Calu3 (cell line): ENCODE results near the gene ERCC2. TPM values are rescaled to one million over a fixed set of nuclear protein-coding genes. Genes with fewer than 3 reads are reported as not detected.
A peak's percentile ranks its signal among the peaks of the same experiment; 100 is the strongest.

Experiments
- BruUV-seq: library from RNA; stranded (reverse); fragments of 400-500 nt; replicated peaks from 2 replicates; lab custom pipeline; 2021; lab: Mats Ljungman, UMichigan
- CTCF ChIA-PET: fragments of 300-600 bp; sonication (Branson Sonifier 250); formaldehyde crosslinking; loops from one replicate; lab custom pipeline; 2022; ENCODE audit warnings: antibody characterized with exemption; lab: Charles Lee
- DNase-seq: peaks from one replicate; pipeline ENCODE4 v3.0.0; 2022
- H3K27ac Mint-ChIP-seq: one replicate; pipeline ENCODE4 v1.8.0; 2022; ENCODE audit warnings: mixed read lengths; ENCODE audit not compliant: unreplicated experiment
- H3K27me3 Mint-ChIP-seq: one replicate; pipeline ENCODE4 v1.8.0; 2022; ENCODE audit warnings: mixed read lengths; ENCODE audit not compliant: unreplicated experiment
- H3K36me3 Mint-ChIP-seq: one replicate; pipeline ENCODE4 v1.8.0; 2022; ENCODE audit warnings: mild to moderate bottlenecking, moderate library complexity, mixed read lengths; ENCODE audit not compliant: insufficient read depth, unreplicated experiment
- H3K4me1 Mint-ChIP-seq: one replicate; pipeline ENCODE4 v1.8.0; 2022; ENCODE audit warnings: mild to moderate bottlenecking, low read depth, mixed read lengths; ENCODE audit not compliant: unreplicated experiment
- H3K4me3 Mint-ChIP-seq: one replicate; pipeline ENCODE4 v1.8.0; 2022; ENCODE audit warnings: mild to moderate bottlenecking, low read depth, moderate library complexity, mixed read lengths; ENCODE audit not compliant: unreplicated experiment
- H3K9me3 Mint-ChIP-seq: one replicate; pipeline ENCODE4 v1.8.0; 2022; ENCODE audit warnings: low read depth, mixed read lengths; ENCODE audit not compliant: unreplicated experiment
- intact Hi-C: fragments of 100-400 bp; cut with micrococcal nuclease; formaldehyde crosslinking; loops from one replicate; pipeline ENCODE4 v1.10.0; 2022; ENCODE audit not compliant: unreplicated experiment
- total RNA-seq: library from RNA; stranded (reverse); gene quantifications from 2 replicates; pipeline ENCODE4 v1.2.3, GENCODE V29; 2022
- TF ChIP-seq, protein P1 (sequence below): fragments of 200-600 bp; IDR thresholded peaks from one replicate; pipeline ENCODE4 v1.8.0; 2022; ENCODE audit warnings: antibody characterized with exemption; ENCODE audit not compliant: unreplicated experiment

The ERCC2 gene
- total RNA-seq, 1 experiment from 2014 or later: 56.4 TPM

DNA sequence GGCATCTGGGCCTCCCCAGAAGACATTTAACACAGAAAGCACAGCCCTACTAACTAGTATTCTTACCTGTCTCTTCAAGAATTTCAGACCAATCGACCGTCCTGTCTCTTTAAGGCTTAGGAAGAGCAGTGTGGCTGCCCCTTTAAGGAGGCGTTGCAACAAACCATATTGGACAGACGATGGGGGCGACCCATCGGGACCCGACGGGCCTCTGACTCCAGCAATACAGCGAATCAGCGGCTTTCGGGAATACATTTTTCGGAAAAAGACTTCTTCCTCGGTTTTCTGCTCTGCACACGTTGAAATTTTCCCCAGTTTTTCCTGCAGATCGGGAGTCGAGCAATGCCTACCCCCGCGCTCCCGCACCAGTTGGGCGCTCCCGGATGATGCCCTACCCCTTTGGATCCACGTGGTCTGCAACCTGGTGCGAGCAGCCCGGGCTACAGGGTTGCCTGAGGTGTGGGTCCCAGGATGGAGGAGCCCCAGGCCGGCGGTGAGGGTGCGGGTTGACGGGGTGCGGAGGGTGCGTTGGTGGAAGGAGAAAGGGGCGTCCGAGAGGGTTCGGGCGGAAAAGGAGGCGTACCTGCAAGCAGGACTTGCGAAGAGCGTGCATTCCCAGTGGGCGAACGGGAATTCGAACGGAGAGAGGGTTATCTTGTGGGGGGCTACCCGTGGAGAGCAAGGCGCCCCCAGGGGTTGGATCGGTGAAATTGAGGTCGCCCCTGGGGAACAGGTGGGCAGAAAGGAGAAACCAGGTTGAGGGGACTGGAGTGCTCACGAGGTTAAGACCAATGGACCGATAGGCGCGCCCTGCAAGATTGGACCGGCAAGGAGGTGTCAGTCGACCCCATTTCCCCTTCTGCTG lies 36.1 kb upstream of the ERCC2 start, which contains the start of gene POLR1G:
Gene POLR1G (plus strand): TSS at position 419 of the 865 bp plus-strand sequence. CDS start 53 bp downstream, at position 472.
- no TSS peak for BruUV-seq
- Mint-ChIP-seq H3K4me1 (peaks cover 27% of the 10 kb centered on the region), H3K27ac (peak within 1 kb of the TSS; percentile 89), H3K27me3 (no peaks in the 10 kb centered on the region), H3K9me3 (no peaks in the 10 kb centered on the region), H3K36me3 (peaks cover 74% of the 10 kb centered on the region), H3K4me3 (peak within 1 kb of the TSS; percentile 92)
- CTCF ChIA-PET: interaction anchor here (0.8 to 1.1 kb wide), 3 partner anchors 33 to 72 kb away, joined by 4 to 5 read pairs (median 4); no protein-coding TSS in a partner anchor
- intact Hi-C loops: no loop called here
- TF ChIP-seq, protein P1, sequence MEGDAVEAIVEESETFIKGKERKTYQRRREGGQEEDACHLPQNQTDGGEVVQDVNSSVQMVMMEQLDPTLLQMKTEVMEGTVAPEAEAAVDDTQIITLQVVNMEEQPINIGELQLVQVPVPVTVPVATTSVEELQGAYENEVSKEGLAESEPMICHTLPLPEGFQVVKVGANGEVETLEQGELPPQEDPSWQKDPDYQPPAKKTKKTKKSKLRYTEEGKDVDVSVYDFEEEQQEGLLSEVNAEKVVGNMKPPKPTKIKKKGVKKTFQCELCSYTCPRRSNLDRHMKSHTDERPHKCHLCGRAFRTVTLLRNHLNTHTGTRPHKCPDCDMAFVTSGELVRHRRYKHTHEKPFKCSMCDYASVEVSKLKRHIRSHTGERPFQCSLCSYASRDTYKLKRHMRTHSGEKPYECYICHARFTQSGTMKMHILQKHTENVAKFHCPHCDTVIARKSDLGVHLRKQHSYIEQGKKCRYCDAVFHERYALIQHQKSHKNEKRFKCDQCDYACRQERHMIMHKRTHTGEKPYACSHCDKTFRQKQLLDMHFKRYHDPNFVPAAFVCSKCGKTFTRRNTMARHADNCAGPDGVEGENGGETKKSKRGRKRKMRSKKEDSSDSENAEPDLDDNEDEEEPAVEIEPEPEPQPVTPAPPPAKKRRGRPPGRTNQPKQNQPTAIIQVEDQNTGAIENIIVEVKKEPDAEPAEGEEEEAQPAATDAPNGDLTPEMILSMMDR: no peak
- DNase-seq: peak; percentile 87

- peaks cover 69% of the 10 kb centered on the region for H3K36me3 Mint-ChIP-seq
- no TSS peak for BruUV-seq
Observed at GRCh38 chr19:45405435-45406225, 35.3 kb upstream of the ERCC2 start.

GRCh38 chr19:45404557-45405434 lies 34.4 kb upstream of the ERCC2 start, which contains the start of gene PPP1R13L:
Gene PPP1R13L, minus strand, starts transcription at chr19:45405069. Its CDS starts 6,751 bp downstream, at chr19:45398318.
- peaks cover 27% of the 10 kb centered on the region for H3K4me1 Mint-ChIP-seq
- TSS peak; percentile 66 for BruUV-seq
- no peaks in the 10 kb centered on the region for H3K9me3 Mint-ChIP-seq
- peak within 1 kb of the TSS; percentile 89 for H3K27ac Mint-ChIP-seq
- TF ChIP-seq, protein P1: no peak
- CTCF ChIA-PET: interaction anchor here (0.8 to 3.7 kb wide), 8 partner anchors 20 to 226 kb away, joined by 3 to 55 read pairs (median 7); partner anchors contain the start of genes BLOC1S3, ERCC1 and TRAPPC6A
- peak; percentile 98 for DNase-seq
- intact Hi-C loops: loop anchor here (2.0 kb wide), 1 partner anchor 20 kb away; no protein-coding TSS in a partner anchor
- no peaks in the 10 kb centered on the region for H3K27me3 Mint-ChIP-seq
- H3K36me3 Mint-ChIP-seq: peaks cover 70% of the 10 kb centered on the region
- H3K4me3 Mint-ChIP-seq: peak within 1 kb of the TSS; percentile 92

More at GRCh38 chr19:45405435-45406225, 35.3 kb upstream of the ERCC2 start:
- no peaks in the 10 kb centered on the region for H3K27me3 Mint-ChIP-seq
- H3K4me3 Mint-ChIP-seq: peak overlapping the region; percentile 92
- DNase-seq: peak; percentile 95
- intact Hi-C loops: loop anchor here (2.0 kb wide), 1 partner anchor 19 kb away; no protein-coding TSS in a partner anchor
- H3K9me3 Mint-ChIP-seq: no peaks in the 10 kb centered on the region
- TF ChIP-seq, protein P1: no peak
- CTCF ChIA-PET: interaction anchor here (0.6 to 3.7 kb wide), 6 partner anchors 19 to 73 kb away, joined by 3 to 55 read pairs (median 6); partner anchors contain the start of genes ERCC1 and FOSB
- peak overlapping the region; percentile 89 for H3K27ac Mint-ChIP-seq
- H3K4me1 Mint-ChIP-seq: peaks cover 27% of the 10 kb centered on the region
